ENCODE measurements around the gene GPN2. TPM values are rescaled to one million over a fixed set of nuclear protein-coding genes. Genes with fewer than 3 reads are reported as not detected.
A peak's percentile ranks its signal among the peaks of the same experiment; 100 is the strongest.
"Not testable (repeated sequence)": the region's sequence is repeated elsewhere in the genome, so short reads cannot be mapped to it uniquely, and the experiment has no call there.

GPN2 gene
- total RNA-seq, 1 donor from 2014 or later = 46.4 TPM

DNA sequence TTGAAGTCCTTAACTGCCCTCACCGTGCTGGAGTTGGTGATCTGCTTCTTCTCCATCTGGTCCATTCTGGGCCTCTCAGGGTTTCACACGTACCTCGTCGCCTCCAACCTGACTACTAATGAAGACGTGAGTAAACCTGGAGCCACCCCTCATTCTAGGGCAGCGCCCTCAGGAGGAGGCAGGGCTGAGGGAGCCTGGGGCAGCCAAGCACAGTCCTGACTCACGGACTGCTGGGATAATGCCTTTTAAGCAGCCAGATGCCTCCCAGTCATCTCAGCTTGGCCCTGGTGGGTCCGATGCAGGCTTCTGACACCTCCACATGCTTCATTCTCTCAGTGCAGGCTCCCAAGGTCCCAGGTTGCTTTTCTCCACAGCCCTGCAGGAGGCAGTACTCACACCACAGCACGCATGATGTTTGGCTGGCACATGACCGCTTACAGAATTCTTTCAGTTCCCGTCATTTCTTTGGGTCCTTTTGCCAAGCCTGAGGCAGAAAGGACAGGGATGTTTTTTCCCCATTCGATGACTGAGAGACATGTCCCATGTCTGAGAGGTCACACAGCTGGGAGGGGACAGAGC is 38.9 kb downstream of the GPN2 start:
- no peak for DNase-seq (ENCODE audit: low spot score)
- Mint-ChIP-seq H3K36me3 (ENCODE audit: low read depth) (peaks cover 62% of the 10 kb centered on the region), H3K27me3 (ENCODE audit: insufficient read depth) (no peaks in the 10 kb centered on the region), H3K4me3 (no peak overlapping the region), H3K9me3 (no peaks in the 10 kb centered on the region), H3K4me1 (ENCODE audit: low read depth) (no peaks in the 10 kb centered on the region), H3K27ac (peak overlapping the region; percentile 8)
- intact Hi-C loops (cut with micrococcal nuclease) = no loop called here

DNA sequence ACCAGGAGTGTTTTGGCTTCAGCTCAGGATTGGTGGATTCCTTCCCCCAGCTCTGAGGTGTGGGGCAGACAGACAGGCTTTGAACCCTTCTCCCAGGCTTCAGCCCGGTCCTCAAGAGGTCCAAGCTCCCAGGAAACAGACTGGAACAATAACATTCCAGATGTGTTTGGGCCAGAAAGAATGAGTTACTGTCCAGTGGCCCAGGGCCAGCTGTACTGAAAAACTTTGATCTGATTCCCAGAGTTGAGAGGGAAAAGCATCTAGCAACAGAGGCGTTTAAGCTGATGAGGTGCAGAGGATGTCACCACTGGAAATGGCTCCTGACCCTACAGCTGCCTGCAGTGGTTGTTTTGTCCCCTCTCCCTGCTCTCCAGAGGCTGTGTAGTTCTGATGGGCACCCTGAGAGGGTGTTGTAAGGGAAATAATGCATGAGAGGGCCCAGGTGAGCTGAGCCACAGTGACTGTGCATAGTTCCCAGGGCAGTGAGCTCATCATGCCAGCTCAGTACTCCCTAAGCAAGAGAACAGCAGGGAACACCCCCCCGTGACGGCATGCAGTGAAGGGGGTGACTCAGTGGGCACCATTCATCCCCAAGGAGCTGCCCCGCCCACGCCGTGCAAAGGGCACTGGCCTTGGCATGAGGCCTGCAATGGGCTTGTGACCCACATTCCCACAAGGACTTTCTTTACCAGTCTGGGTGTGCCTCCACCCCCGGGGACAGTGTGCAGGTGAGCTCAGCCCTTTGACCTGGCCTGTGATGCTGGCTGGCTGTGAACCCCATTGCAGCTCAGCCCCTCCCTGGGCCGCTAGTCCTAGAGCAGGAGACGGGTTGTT is 40.9 kb downstream of the GPN2 start:
- Mint-ChIP-seq H3K9me3 (no peaks in the 10 kb centered on the region), H3K27me3 (ENCODE audit: insufficient read depth) (no peaks in the 10 kb centered on the region), H3K4me1 (ENCODE audit: low read depth) (peaks cover 5% of the 10 kb centered on the region), H3K36me3 (ENCODE audit: low read depth) (peaks cover 56% of the 10 kb centered on the region), H3K4me3 (no peak overlapping the region), H3K27ac (no peak overlapping the region)
- no peak for DNase-seq (ENCODE audit: low spot score)
- intact Hi-C loops (cut with micrococcal nuclease) = no loop called here

DNA sequence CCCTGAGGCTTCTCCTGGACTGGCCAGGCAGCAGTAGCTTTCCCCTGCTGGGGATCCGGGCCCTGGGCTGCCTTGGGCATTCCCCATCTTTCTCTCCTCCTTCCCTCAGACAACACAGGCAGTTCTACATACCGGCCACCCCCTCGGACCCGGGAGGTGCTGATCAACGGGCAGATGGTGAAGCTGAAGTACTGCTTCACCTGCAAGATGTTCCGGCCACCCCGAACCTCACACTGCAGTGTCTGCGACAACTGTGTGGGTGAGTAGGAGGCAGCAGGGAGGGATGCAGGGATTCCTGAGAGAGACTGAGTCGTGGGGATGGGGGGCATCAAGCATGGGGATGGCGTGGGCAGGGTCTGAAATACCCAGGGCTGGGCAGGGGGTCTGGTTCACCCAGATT is 41.6 kb downstream of the GPN2 start:
- Mint-ChIP-seq H3K9me3 (no peaks in the 10 kb centered on the region), H3K4me3 (no peak overlapping the region), H3K4me1 (ENCODE audit: low read depth) (peaks cover 8% of the 10 kb centered on the region), H3K27me3 (ENCODE audit: insufficient read depth) (no peaks in the 10 kb centered on the region), H3K27ac (no peak overlapping the region), H3K36me3 (ENCODE audit: low read depth) (peaks cover 55% of the 10 kb centered on the region)
- DNase-seq (ENCODE audit: low spot score) = no peak
- intact Hi-C loops (cut with micrococcal nuclease) = no loop called here

DNA sequence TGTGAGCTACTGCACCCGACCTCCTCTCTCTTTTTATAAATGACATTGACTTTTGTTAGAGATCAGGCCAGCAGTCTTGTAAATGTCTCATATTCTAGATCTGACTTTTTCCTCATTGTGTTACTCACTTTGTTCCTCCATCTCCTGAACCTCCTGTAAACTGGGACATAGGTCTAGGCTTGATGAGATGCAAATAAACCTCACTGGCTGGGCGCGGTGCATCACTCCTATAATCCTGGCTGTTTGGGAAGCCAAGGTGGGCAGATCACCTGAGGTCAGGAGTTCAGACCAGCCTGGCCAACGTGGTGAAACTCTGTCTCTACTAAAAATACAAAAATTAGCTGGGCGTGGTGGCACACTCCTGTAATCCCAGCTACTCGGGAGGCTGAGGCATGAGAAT is 42.3 kb downstream of the GPN2 start:
- DNase-seq (ENCODE audit: low spot score); H3K4me1 Mint-ChIP-seq (ENCODE audit: low read depth); H3K27me3 Mint-ChIP-seq (ENCODE audit: insufficient read depth); H3K9me3 Mint-ChIP-seq; intact Hi-C loops (cut with micrococcal nuclease); H3K4me3 Mint-ChIP-seq: not testable (repeated sequence)
- H3K27ac Mint-ChIP-seq = peak overlapping the region; percentile 48
- H3K36me3 Mint-ChIP-seq (ENCODE audit: low read depth) = peaks cover 51% of the 10 kb centered on the region

DNA sequence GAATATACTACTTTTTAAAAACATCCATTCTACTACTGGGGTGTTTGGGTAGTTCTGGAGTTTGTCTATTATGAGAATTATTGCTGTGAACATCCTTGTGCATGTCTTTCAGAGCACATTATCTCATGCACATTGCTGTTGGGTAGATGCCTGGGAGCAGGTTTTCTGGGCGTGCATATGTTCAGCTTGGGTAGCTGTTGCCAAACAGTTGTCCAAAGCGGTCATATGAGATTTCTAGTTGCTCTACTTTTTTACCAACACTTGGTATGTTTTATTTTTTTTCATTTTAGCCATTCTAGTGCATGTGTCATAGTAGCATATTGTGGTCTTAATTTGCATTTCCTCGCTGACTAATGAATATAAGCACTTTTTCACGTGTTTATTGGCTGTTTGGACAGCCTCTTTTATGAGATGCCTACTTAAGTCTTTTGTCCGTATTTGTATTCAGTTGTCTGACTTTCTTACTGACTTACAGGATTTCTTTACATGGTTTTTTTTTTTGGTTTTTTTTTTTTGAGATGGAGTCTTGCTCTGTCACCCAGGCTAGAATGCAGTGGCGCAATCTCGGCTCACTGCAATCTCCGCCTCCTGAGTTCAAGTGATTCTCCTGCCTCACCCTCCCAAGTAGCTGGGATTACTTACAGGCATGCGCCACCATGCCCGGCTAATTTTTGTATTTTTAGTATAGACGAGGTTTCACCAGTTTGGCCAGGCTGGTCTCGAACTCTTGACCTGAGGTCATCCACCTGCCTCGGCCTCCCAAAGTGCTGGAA is 45.5 kb downstream of the GPN2 start:
- no peaks in the 10 kb centered on the region for H3K27me3 Mint-ChIP-seq (ENCODE audit: insufficient read depth)
- intact Hi-C loops (cut with micrococcal nuclease) = no loop called here
- H3K4me1 Mint-ChIP-seq (ENCODE audit: low read depth) = peaks cover 8% of the 10 kb centered on the region
- H3K27ac Mint-ChIP-seq = peak overlapping the region; percentile 23
- H3K9me3 Mint-ChIP-seq = no peaks in the 10 kb centered on the region
- H3K36me3 Mint-ChIP-seq (ENCODE audit: low read depth) = peaks cover 32% of the 10 kb centered on the region
- H3K4me3 Mint-ChIP-seq = no peak overlapping the region
- DNase-seq (ENCODE audit: low spot score) = no peak

DNA sequence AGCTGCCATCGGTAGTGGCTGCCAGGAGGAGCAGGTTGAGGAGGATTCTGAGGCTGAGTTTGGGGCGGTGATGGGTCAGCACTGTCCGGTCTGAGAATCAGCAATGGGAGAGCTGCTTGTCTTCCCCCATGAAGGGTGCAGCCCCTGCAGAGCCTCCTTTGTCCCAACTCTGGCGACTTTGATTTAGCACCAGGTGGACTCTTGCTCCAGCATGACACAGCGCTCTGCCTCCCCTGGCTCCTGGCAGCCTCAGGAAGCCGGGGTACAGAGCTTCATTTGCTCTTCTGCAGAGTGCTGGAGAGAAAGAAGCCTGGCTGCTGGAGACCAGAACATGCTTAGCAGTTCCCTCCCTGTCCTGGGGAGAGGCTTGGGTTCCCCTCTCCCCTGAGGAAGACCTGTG is 50.3 kb downstream of the GPN2 start:
- H3K9me3 Mint-ChIP-seq = no peaks in the 10 kb centered on the region
- intact Hi-C loops (cut with micrococcal nuclease) = no loop called here
- H3K4me1 Mint-ChIP-seq (ENCODE audit: low read depth) = peaks cover 17% of the 10 kb centered on the region
- H3K36me3 Mint-ChIP-seq (ENCODE audit: low read depth) = peaks cover 36% of the 10 kb centered on the region
- no peaks in the 10 kb centered on the region for H3K27me3 Mint-ChIP-seq (ENCODE audit: insufficient read depth)
- no peak overlapping the region for H3K4me3 Mint-ChIP-seq
- DNase-seq (ENCODE audit: low spot score) = no peak
- no peak overlapping the region for H3K27ac Mint-ChIP-seq

DNA sequence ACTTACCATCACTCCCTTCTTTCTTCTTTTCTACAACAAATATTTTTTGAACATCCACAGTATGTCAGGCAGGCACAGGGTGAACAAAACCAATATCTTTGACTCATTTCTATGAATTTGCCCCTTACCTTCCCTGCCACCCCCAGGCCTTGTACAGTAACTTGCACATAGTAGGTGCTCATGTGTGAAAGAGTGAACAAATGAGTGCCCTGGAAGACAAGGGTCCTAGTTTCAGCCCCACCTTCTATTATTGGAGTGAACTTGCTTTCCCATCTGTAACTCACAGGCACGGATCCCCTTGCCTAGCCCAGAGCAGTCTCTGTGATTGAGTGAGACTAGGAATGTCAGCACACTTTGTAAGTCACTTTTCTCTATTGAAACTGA is 50.8 kb downstream of the GPN2 start:
- H3K4me1 Mint-ChIP-seq (ENCODE audit: low read depth) = peaks cover 18% of the 10 kb centered on the region
- peaks cover 39% of the 10 kb centered on the region for H3K36me3 Mint-ChIP-seq (ENCODE audit: low read depth)
- intact Hi-C loops (cut with micrococcal nuclease) = no loop called here
- H3K9me3 Mint-ChIP-seq = no peaks in the 10 kb centered on the region
- peak overlapping the region; percentile 67 for H3K27ac Mint-ChIP-seq
- peak overlapping the region; percentile 12 for H3K4me3 Mint-ChIP-seq
- H3K27me3 Mint-ChIP-seq (ENCODE audit: insufficient read depth) = no peaks in the 10 kb centered on the region
- no peak for DNase-seq (ENCODE audit: low spot score)

DNA sequence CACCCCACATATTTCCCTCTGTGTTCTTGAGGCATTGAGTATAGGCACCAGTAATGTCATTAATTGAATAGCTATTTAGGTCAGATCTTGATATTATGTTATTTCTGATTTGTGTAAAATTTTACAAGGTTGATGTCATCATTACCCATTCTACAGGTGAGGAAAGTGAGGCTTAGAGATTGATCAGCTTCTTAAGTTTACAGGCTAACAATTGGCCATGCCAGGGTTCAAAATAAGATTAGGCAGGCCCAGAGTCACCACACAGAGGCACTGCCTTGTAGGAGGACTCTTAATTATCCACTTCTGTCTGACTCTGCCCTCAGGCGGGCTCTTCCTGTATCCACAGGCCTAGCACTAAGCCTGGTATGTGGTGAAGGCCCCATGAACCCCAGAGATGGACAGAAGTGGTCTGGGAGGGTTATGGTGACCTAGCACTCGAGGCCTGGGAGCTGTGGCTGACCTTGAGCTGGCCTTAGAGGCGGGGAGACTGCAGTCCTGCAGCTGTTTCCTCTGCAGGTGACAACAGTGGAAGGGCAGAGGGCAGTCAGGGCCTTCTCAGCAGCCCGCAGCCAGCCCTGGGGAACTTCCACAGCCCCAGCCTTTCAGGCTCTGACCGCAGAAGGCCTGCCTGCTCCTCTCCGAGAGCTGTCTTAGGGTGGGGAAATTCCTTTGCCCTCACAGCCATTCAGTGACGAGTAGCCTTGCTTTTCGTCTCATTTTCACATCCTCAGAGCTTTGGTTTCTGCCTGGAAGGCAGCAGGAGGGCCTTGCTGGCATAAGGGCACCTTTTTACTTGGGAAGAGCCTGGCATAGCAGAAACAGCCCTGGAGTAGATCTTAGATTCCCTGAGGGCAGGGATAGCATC is 51.4 kb downstream of the GPN2 start:
- H3K9me3 Mint-ChIP-seq = no peaks in the 10 kb centered on the region
- H3K36me3 Mint-ChIP-seq (ENCODE audit: low read depth) = peaks cover 40% of the 10 kb centered on the region
- peaks cover 19% of the 10 kb centered on the region for H3K4me1 Mint-ChIP-seq (ENCODE audit: low read depth)
- H3K27ac Mint-ChIP-seq = peak overlapping the region; percentile 67
- peak; percentile 34 for DNase-seq (ENCODE audit: low spot score)
- intact Hi-C loops (cut with micrococcal nuclease) = no loop called here
- peak overlapping the region; percentile 12 for H3K4me3 Mint-ChIP-seq
- H3K27me3 Mint-ChIP-seq (ENCODE audit: insufficient read depth) = no peaks in the 10 kb centered on the region

DNA sequence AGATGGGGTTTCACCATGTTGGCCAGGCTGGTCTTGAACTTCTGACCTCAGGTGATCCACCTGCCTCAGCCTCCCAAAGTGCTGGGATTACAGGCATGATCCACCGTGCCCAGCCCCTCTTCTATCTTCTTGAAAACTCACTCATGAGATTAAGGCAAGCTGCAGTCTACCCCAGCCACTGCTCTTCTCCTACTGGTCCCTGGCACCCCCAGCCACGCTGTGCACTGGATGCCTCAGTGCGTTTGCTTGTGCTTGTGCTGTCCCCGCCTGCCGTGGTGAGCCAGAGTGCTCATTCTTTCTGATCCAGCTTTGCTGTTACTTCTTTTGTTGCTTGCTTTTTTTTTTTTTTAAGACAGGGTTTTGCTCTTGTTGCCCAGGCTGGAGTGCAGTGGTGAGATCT is 52.4 kb downstream of the GPN2 start:
- H3K27me3 Mint-ChIP-seq (ENCODE audit: insufficient read depth); DNase-seq (ENCODE audit: low spot score); H3K4me3 Mint-ChIP-seq; H3K9me3 Mint-ChIP-seq; intact Hi-C loops (cut with micrococcal nuclease): not testable (repeated sequence)
- peaks cover 30% of the 10 kb centered on the region for H3K4me1 Mint-ChIP-seq (ENCODE audit: low read depth)
- H3K27ac Mint-ChIP-seq = peak overlapping the region; percentile 52
- H3K36me3 Mint-ChIP-seq (ENCODE audit: low read depth) = peaks cover 49% of the 10 kb centered on the region

DNA sequence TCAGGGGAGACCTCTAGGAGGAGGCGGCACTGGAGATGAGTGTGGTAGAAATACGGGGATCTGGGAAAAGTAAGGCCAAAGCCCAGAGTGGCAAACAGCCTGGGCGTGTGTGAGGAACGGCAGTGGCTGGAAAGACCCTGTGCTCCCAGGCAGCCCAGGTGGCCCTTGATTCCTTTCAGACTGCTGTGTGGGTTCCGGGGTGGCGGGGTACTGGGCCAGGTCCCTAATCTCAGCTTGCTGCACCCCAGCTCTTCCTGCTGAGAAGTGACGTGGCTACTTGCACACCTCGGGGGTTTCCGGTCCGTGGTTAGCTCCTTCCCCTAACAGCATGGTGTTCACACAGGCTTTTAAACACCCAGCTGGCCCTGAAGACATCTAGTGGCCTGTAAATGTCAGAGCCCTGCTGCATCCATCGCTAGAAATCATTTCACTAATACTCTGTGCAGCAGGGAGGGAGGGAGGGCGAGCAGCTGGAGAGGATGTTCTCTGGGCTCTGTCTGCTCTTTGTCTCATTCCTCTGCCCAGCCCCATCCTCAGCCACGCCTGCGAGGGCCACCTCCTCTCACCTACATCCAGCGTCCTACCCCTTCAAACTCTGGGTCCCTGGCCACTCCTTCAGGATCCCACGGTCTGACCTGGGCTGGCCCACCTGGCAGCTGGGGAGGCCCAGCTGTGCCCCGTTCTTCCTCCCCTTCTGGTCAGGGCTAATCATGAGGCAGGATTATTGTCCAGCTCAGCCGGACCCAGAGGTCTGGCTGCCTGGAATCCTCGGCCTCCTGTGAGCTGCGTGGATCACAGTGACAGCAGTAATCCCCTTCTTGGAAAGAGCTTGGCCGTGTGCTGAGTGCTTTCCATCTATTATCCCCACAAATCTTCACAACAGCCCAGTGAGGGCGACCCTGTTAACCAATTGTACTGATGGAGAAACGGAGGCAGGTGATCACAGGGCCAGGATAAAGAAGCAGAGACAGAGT is 56.4 kb downstream of the GPN2 start:
- Mint-ChIP-seq H3K9me3 (no peaks in the 10 kb centered on the region), H3K4me3 (peak overlapping the region; percentile 75), H3K27me3 (ENCODE audit: insufficient read depth) (no peaks in the 10 kb centered on the region), H3K4me1 (ENCODE audit: low read depth) (peaks cover 69% of the 10 kb centered on the region), H3K27ac (peak overlapping the region; percentile 99), H3K36me3 (ENCODE audit: low read depth) (peaks cover 56% of the 10 kb centered on the region)
- peak; percentile 89 for DNase-seq (ENCODE audit: low spot score)
- intact Hi-C loops (cut with micrococcal nuclease) = loop anchor here (1.0 to 2.0 kb wide), 7 partner anchors 8 to 251 kb away; no protein-coding TSS in a partner anchor

DNA sequence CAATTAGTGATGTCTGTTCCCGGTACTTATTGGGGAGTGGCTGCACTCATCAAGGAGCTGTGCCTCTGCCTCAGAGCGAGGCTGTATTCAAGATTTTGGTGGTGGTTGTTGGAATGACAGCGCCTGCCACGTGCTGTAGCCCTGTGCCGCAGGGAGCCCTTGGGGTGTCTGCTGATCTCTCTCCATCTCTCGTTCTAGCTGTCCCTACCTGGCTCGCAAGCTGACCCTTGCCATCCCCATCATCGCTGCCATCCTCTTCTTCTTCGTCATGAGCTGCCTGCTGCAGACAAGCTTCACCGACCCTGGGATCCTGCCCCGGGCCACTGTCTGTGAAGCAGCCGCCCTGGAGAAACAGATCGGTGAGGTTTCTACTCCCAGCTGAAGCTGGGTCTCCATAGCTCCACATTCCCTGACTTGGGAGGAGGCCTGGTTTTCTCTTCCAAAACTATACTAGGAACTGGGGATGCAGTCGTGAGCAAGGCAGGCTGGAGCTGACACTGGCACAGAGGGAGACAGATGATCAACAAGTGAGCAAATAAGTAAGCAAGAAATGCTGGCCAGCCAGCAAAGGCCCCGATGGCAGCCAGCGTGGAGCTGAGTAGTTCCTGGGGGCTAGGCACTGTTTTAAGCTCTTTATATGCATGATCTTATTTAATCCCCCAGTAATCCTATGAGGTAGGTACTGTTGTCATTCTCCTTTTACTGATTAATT is 57.7 kb downstream of the GPN2 start:
- peak overlapping the region; percentile 75 for H3K4me3 Mint-ChIP-seq
- H3K27me3 Mint-ChIP-seq (ENCODE audit: insufficient read depth) = no peaks in the 10 kb centered on the region
- H3K36me3 Mint-ChIP-seq (ENCODE audit: low read depth) = peaks cover 56% of the 10 kb centered on the region
- H3K27ac Mint-ChIP-seq = peak overlapping the region; percentile 99
- no peaks in the 10 kb centered on the region for H3K9me3 Mint-ChIP-seq
- intact Hi-C loops (cut with micrococcal nuclease) = loop anchor here (2.0 kb wide), 2 partner anchors 134 to 250 kb away; no protein-coding TSS in a partner anchor
- peaks cover 76% of the 10 kb centered on the region for H3K4me1 Mint-ChIP-seq (ENCODE audit: low read depth)
- DNase-seq (ENCODE audit: low spot score) = no peak
